Measurements from ENCODE around the gene NAALADL1.
"Not testable (repeated sequence)": the region's sequence is repeated elsewhere in the genome, so short reads cannot be mapped to it uniquely, and the experiment has no call there.

The NAALADL1 gene

GRCh38 chr11:65013130-65013887 is 45.0 kb downstream of the NAALADL1 start:
- DNase-seq (ENCODE audit: low spot score) = peak; percentile 92

DNA sequence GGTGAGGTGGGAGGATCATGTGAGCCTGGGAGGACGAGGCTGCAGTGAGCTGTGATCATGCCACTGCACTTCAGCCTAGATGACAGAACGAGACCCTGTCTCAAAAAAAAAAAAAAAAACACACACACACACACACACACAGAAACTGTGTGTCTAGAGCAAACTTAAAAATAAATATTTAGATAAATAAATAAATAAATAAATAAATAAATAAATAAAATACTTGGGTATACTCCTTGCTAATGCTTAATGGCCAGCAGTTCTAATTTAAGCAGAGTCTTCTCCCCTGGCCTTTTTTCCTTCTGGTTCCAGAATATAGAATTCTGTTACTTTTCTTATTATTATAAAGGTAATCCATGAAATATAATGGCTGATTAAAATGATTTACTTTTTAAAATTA is 49.5 kb downstream of the NAALADL1 start:
- DNase-seq (ENCODE audit: low spot score) = no peak

DNA sequence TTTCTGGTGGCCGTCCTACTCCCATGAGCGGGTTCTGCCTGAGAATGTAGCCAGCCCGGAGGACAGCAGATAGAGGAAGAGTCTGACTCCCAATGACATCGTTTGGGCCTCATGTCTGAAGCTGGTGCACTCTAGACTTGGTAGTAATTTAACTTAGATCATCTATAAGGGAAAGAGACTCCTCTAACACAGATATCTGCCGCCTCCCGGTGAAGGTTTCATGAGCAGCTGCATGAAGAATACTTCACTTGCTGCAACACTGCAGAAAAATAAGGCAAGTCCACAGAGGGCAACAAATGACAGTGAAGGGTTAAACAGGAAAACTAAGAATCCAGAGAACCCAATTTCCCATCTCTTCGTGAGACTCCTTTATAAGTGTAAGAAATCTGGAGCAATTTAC is 50.3 kb downstream of the NAALADL1 start:
- DNase-seq (ENCODE audit: low spot score) = no peak

DNA sequence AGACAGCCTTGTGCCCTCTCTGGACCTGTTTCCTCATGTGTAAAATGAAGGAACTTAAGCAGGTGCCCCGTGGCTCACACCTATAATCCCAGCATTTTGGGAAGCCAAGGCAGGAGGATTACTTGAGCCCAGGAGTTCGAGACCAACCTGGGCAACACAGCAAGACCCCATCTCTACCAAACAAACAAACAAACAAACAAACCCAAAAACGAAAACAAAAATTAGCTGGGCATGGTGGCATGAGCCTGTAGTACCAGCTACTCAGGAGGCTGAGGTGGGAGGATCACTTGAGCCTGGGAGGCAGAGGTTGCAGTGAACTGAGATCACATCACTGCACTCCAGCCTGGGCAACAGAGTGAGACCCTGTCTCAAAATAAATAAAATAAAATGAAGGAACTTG is 54.4 kb downstream of the NAALADL1 start:
- not testable (repeated sequence) for DNase-seq (ENCODE audit: low spot score)

DNA sequence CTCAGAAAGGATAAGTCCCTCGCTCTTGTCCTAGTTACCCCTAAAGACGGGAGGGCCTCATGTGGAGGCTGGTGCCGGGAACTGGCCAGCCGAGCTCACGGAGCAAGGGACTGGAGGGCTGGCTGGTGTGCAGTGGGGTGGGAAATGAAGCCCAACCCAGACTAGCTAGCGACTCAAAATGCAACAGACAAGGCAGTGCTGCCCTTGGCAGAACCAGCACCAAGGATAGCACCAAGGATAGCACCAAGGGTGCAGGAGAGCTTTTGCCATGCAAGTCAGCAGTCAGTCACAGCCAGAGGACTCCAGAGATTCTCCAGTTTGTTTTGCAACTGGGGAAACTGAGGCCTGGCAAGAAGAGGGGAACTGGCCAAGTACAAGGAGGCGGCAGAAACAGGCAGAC is 55.1 kb downstream of the NAALADL1 start:
- no peak for DNase-seq (ENCODE audit: low spot score)

GRCh38 chr11:65002706-65003105 is 55.6 kb downstream of the NAALADL1 start:
- DNase-seq (ENCODE audit: low spot score) = no peak

- DNase-seq (ENCODE audit: low spot score) = no peak
Observed at GRCh38 chr11:64999478-64999877, 58.9 kb downstream of the NAALADL1 start.

DNA sequence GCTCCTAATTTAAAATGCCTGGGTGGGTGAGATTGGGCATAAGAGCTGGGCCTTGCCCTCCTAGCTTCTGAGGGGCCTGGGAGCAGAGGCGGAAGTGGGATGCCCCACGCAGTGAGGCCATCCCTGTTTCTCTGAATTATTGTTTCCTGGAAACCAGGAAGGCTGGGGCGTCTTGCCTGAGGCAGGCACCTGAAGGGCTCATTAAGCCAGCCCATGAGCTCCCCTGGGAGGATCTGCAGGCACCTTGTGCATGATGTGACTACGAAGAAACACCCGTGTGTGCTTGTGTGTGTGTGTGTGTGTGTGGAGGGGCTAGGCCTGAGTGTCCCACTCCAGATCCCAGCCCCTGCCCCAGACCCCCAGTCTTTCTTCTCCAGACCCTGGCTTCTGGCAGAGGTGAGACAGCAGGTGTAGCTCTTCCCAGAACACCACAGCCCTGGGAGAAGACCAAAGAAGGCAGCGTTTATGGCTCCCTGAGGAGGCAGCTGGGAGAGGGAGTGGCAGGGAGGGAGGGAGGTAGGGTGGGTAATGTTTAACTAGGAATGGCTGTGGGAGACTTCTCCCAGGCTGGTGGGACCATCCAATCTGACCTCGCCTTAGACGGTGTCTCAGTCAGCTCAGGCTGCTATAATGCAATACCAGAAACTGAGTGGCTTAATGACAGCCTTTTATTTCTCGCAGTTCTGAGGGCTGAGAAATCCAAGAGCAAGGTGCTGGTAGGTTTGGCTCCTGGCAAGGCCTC is 59.5 kb downstream of the NAALADL1 start:
- DNase-seq (ENCODE audit: low spot score) = no peak

GRCh38 chr11:64998141-64998540 is 60.2 kb downstream of the NAALADL1 start:
- DNase-seq (ENCODE audit: low spot score) = no peak

- DNase-seq (ENCODE audit: low spot score) = peak; percentile 84
Observed at GRCh38 chr11:64996710-64997380, 61.5 kb downstream of the NAALADL1 start, which contains the start of gene BATF2. Gene BATF2 (minus strand): TSS chr11:64996971. CDS start chr11:64996914, 57 bp downstream.

DNA sequence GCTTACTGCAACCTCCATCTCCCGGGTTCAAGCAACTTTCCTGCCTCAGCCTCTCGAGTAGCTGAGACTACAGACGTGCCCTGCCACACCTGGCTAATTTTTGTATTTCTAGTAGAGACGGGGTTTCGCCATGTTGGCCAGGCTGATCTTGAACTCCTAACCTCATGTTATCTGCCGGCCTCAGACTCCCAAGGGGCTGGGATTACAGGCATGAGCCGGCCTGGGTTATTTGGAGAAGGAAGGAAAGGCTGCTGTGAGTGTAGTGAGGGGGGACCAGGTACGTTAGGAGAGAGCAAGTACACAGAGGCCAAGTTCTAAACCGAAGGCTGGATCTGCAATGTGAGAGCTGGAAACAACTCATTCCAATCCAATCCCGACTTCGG is 62.0 kb downstream of the NAALADL1 start:
- DNase-seq (ENCODE audit: low spot score) = no peak
